ENCODE results near the gene GPR151. TPM values are rescaled to one million over a fixed set of nuclear protein-coding genes. Genes with fewer than 3 reads are reported as not detected.
A peak's percentile ranks its signal among the peaks of the same experiment; 100 is the strongest.
"Not testable (repeated sequence)": the region's sequence is repeated elsewhere in the genome, so short reads cannot be mapped to it uniquely, and the experiment has no call there.

GPR151 gene
- not detected for total RNA-seq

- ATAC-seq = peak in 1 of 2 donors; percentile 16
- peaks cover 0 to 5% of the 10 kb centered on the region in 2 donors for H3K36me3 Mint-ChIP-seq
- H3K9me3 Mint-ChIP-seq = no peaks in the 10 kb centered on the region
- DNase-seq (ENCODE audit: low spot score in 2 of 2) = no peak
- no peak within 1 kb of the TSS for H3K27ac Mint-ChIP-seq
These were observed at the start of gene GPR151 for GRCh38 chr5:146516151-146516475. GPR151 (minus strand) TSS chr5:146516190; CDS start chr5:146516113, 77 bp downstream.

DNA sequence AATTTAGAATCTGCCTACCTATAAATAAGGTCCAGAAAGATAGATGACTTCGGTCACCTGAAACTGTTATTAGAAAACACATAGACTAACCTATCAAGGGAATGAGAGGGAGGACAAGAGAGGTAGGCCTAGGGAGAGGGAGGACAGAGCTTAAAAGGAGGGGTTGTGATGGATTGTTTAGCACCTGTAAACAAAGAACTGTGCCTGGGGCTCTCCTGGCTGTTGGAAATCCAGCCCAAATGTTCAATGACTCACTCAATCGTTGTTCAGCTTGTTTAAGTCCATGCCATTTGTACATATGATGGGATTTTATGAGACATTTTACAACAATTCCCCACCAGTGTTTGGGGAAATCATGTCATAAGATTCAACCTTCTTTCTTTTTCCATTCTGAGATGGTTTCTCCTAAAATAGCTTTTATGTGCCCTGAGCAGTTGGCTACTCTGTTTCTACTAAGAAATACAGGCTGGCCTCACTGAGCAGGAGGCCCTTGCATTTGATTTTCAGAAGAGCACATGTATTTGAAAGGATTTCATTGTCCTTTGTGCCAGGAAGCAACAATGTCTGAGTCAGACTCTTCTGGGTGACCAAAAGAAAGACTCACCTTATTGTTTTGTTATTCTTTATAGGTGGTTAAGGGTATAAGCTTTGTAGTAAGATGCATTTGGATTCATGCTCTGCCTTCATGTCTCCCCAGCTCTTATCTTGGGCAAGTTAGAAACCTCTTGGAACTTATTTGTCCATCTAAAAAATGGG lies 48.2 kb upstream of the GPR151 start:
- no peak overlapping the region for H3K27ac Mint-ChIP-seq
- H3K9me3 Mint-ChIP-seq = no peaks in the 10 kb centered on the region
- H3K36me3 Mint-ChIP-seq = no peaks in the 10 kb centered on the region
- DNase-seq (ENCODE audit: low spot score in 2 of 2) (no peak), ATAC-seq (no peak)

GRCh38 chr5:146562461-146562860 lies 46.5 kb upstream of the GPR151 start:
- no peaks in the 10 kb centered on the region for H3K36me3 Mint-ChIP-seq
- H3K9me3 Mint-ChIP-seq = no peaks in the 10 kb centered on the region
- ATAC-seq (no peak), DNase-seq (ENCODE audit: low spot score in 2 of 2) (no peak)
- no peak overlapping the region for H3K27ac Mint-ChIP-seq

GRCh38 chr5:146561711-146562110 lies 45.7 kb upstream of the GPR151 start:
- H3K27ac Mint-ChIP-seq = no peak overlapping the region
- H3K36me3 Mint-ChIP-seq = no peaks in the 10 kb centered on the region
- DNase-seq (ENCODE audit: low spot score in 2 of 2) (no peak), ATAC-seq (no peak)
- no peaks in the 10 kb centered on the region for H3K9me3 Mint-ChIP-seq

- no peak overlapping the region for H3K27ac Mint-ChIP-seq
- H3K9me3 Mint-ChIP-seq = no peaks in the 10 kb centered on the region
- H3K36me3 Mint-ChIP-seq = no peaks in the 10 kb centered on the region
- no peak for DNase-seq (ENCODE audit: low spot score in 2 of 2)
- no peak for ATAC-seq
These were observed 44.3 kb upstream of the GPR151 start for GRCh38 chr5:146560205-146560812.

DNA sequence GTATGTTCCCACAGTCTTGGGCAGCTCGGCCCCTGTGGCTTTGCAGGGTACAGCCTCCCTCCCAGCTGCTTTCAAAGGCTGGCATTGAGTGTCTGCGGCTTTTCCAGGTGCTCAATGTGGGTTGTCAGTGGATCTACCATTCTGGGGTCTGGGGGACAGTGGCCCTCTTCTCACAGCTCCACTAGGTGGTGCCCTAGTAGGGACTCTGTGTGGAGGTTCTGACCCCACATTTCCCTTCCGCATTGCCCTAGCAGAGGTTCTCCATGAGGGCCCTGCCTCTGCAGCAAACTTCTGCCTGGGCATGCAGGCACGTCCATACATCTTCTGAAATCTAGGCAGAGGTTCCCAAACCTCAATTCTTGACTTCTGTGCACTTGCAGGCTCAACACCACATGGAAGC lies 40.9 kb upstream of the GPR151 start:
- H3K9me3 Mint-ChIP-seq; H3K27ac Mint-ChIP-seq; ATAC-seq; DNase-seq (ENCODE audit: low spot score in 2 of 2); H3K36me3 Mint-ChIP-seq: not testable (repeated sequence)

GRCh38 chr5:146553446-146553845 lies 37.5 kb upstream of the GPR151 start:
- ATAC-seq (no peak), DNase-seq (ENCODE audit: low spot score in 2 of 2) (no peak)
- no peaks in the 10 kb centered on the region for H3K9me3 Mint-ChIP-seq
- H3K27ac Mint-ChIP-seq = no peak overlapping the region
- H3K36me3 Mint-ChIP-seq = no peaks in the 10 kb centered on the region

- no peak overlapping the region for H3K27ac Mint-ChIP-seq
- ATAC-seq = no peak
- H3K9me3 Mint-ChIP-seq = no peaks in the 10 kb centered on the region
- H3K36me3 Mint-ChIP-seq = no peaks in the 10 kb centered on the region
- no peak for DNase-seq (ENCODE audit: low spot score in 2 of 2)
These were observed 33.6 kb upstream of the GPR151 start for GRCh38 chr5:146549615-146550014.

- Mint-ChIP-seq H3K27ac (no peak overlapping the region), H3K36me3 (no peaks in the 10 kb centered on the region), H3K9me3 (no peaks in the 10 kb centered on the region)
- no peak for DNase-seq (ENCODE audit: low spot score in 2 of 2)
- no peak for ATAC-seq
These were observed 32.9 kb upstream of the GPR151 start for GRCh38 chr5:146548781-146549449.

- ATAC-seq = no peak
- no peaks in the 10 kb centered on the region for H3K9me3 Mint-ChIP-seq
- H3K36me3 Mint-ChIP-seq = no peaks in the 10 kb centered on the region
- no peak overlapping the region for H3K27ac Mint-ChIP-seq
- no peak for DNase-seq (ENCODE audit: low spot score in 2 of 2)
These were observed 28.2 kb upstream of the GPR151 start for GRCh38 chr5:146544232-146544631.

GRCh38 chr5:146541958-146542849 lies 26.2 kb upstream of the GPR151 start:
- no peaks in the 10 kb centered on the region for H3K9me3 Mint-ChIP-seq
- H3K36me3 Mint-ChIP-seq = no peaks in the 10 kb centered on the region
- DNase-seq (ENCODE audit: low spot score in 2 of 2) (peak in 1 of 2 donors; percentile 78), ATAC-seq (peak; percentile 78 to 97)
- no peak overlapping the region for H3K27ac Mint-ChIP-seq

DNA sequence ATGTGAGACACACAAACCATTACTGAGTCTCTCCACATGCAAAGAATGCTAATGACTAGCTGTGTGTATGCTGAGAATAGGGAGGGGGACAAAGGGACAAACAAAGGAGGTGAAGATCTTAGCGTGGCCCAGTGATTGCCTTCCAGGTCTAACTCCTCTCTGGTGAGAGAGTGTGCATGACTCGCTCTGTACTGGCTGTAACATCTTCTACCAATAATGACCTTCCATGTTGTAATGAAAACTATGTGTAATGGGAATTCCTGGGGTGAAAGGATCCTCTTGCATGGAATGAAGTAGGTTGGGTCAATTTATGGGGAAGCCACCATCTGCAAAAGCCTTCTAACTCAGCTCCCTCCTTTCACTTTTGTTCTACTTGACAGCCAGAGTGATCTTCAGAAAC lies 24.4 kb upstream of the GPR151 start:
- no peaks in the 10 kb centered on the region for H3K36me3 Mint-ChIP-seq
- H3K27ac Mint-ChIP-seq = no peak overlapping the region
- no peaks in the 10 kb centered on the region for H3K9me3 Mint-ChIP-seq
- DNase-seq (ENCODE audit: low spot score in 2 of 2) (no peak), ATAC-seq (no peak)

- ATAC-seq (no peak), DNase-seq (ENCODE audit: low spot score in 2 of 2) (no peak)
- Mint-ChIP-seq H3K27ac (no peak overlapping the region), H3K36me3 (no peaks in the 10 kb centered on the region), H3K9me3 (no peaks in the 10 kb centered on the region)
These were observed 24.0 kb upstream of the GPR151 start for GRCh38 chr5:146539973-146540372.

- no peak overlapping the region for H3K27ac Mint-ChIP-seq
- ATAC-seq (no peak), DNase-seq (ENCODE audit: low spot score in 2 of 2) (no peak)
- no peaks in the 10 kb centered on the region for H3K36me3 Mint-ChIP-seq
- H3K9me3 Mint-ChIP-seq = no peaks in the 10 kb centered on the region
These were observed 22.4 kb upstream of the GPR151 start for GRCh38 chr5:146538432-146538831.

DNA sequence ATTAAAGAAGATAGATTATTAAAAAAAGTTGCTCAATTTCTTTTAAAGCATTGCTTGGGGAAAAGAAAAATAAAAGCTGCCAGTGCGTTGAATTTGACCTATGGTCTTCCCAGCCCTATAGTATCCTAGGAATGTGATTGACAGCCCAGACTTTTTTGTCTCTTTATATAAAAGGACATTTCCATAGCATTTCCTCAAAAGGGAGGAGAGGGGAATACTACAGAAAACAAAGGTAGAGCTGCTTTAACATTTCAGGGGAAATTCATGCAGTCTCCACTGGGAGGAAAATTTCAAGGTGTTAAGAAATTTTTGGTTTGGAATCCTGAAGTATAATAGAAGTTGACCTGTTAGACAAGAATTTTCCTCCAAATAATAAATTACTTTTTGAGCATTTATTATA lies 17.9 kb upstream of the GPR151 start:
- no peaks in the 10 kb centered on the region for H3K36me3 Mint-ChIP-seq
- DNase-seq (ENCODE audit: low spot score in 2 of 2) (no peak), ATAC-seq (no peak)
- H3K27ac Mint-ChIP-seq = no peak overlapping the region
- H3K9me3 Mint-ChIP-seq = no peaks in the 10 kb centered on the region

DNA sequence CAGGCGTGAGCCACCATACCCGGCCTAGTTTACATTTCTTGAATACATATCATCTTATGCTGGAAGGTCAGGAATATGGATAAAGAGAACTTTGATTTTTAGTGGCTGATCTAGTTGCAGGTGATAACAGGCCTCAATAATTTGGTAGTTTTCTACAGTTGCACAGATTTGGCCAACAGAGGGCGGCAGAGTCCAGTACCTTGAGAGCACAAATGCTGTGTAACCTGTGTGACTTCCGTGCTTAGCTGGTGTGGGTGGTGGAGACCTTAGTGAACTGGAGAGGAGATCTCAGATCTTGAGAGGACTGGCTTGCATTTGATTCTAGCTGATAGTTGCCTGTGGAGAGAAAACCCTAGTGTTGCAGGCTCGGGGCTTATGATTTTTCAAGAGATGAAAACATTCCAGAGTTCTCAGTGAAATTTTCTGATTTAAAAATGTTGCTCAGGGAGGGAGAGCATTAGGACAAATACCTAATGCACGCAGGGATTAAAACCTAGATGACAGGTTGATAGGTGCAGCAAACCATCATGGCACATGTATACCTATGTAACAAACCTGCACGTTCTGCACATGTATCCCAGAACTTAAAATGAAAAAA lies 17.4 kb upstream of the GPR151 start:
- Mint-ChIP-seq H3K36me3 (no peaks in the 10 kb centered on the region), H3K9me3 (no peaks in the 10 kb centered on the region), H3K27ac (no peak overlapping the region)
- ATAC-seq (peak; percentile 91 to 94), DNase-seq (ENCODE audit: low spot score in 2 of 2) (peak; percentile 62 to 77)
